NOMO-1 treated with dmso at 0.1 percent for 144 hours (cell line): ENCODE results near the gene RPGR.
A peak's percentile ranks its signal among the peaks of the same experiment; 100 is the strongest.

ENCODE experiments used
- DNase-seq: peaks from one replicate; lab custom pipeline; 2025; ENCODE audit not compliant: unreplicated experiment; lab: John Stamatoyannopoulos, UW

Gene RPGR

DNA sequence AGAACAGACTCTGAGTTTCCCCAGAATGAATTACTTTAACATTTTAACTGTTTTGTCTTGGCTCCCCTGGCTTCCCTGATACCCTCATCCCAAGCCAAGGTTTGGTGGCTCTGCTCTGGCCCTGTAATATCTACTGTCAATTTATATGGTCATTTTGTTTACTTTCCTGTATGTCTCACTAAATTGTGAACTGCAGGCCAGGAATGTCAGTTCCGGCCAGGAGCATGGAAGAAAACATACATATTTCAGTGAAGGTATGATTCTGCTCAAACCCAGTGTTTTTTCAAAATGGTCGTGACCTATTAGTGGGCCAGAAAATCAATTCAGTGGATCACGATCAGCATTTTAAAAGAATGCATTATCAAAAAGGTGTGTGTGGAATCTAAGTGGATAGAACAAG lies 1.2 kb downstream of the RPGR start:
- no peak for DNase-seq

DNA sequence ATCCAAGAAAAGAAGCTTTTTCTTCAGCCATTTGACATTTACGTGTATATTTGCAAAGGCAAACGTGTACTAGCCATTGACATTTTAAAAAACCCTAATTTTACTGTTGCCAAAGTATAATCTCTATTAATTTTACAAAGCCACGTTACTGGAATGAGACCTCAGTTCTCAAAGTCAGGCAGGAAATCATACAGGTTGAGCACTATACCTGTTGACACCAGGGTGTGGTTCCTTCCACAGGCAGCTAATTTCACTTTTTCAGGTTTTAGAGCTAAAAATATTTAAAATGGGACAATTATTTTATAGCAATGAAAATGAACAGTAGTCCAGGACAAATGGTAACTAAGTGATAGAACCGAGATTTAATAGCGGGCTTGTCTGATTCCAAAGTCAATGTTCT lies 6.5 kb downstream of the RPGR start:
- DNase-seq, result no peak

DNA sequence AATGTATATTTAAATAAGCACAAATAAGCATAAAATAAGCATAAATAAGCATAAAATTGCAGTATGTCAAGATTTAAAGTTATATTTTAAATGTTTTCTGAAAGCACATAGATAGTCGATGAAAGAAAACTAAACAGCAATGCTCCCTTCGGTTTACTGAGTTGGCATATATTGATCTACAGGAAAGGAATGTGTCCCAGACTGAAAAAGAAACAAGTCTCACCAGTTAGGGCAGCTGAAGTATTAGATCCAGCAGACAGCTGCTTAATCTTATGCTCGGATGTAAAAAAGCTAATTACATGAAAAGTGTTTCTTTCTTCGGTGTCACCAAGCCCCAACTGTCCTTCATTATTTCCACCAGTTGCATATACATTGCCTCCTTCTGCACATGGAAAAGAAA lies 8.7 kb downstream of the RPGR start:
- no peak for DNase-seq

DNA sequence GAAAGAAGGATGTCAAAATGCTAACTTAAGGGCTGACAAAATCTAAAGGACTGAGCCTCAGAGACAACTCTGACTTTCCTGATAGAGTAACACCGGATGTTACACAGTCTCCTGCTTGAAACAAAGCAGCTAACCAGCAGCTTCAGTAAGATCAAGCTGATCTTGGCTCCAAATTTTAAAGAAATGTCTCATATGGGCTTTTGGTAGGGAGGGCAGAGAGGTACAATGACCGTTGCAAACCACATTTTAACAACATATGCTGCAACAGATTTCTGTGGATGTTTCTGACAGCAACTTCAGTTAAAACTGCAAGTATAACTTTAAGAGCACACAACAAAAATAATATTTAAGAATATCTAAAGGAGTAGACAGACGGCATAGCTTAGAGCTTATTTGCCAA lies 9.1 kb downstream of the RPGR start:
- peak; percentile 22 for DNase-seq

DNA sequence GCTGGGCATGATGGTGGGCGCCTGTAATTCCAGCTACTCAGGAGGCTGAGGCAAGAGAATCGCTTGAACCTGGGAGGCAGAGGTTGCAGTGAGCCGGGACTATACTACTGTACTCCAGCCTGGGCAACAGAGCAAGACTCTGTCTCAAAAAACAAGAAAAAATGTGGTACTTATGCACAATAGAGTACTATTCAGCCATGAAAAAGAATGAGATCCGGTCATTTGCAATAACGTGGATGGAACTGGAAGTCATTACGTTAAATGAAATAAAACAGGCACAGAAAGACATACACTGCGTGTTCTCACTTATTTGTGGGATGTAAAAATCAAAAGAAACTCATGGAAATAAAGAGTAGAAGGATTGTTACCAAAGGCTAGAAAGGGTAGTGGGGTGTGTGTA lies 12.1 kb downstream of the RPGR start:
- no peak for DNase-seq

DNA sequence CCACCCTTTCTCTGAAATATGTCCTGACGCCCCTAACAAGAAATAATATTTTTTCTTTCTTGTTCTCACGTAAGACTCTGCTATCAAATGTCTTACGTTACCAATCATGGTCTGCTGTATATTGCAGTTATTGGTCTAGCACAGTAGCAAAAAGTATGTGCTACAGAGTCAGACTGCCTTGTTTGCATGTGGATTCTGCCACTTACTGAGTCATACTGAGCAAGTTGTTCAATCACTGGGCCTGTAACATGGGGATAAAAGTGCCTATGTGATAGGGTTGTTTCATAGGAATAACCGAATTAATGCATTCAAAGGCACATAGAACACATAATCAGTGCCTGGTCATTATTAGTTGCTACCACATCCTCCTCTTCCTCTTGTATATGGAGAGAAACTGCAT lies 14.1 kb downstream of the RPGR start:
- DNase-seq, result no peak

DNA sequence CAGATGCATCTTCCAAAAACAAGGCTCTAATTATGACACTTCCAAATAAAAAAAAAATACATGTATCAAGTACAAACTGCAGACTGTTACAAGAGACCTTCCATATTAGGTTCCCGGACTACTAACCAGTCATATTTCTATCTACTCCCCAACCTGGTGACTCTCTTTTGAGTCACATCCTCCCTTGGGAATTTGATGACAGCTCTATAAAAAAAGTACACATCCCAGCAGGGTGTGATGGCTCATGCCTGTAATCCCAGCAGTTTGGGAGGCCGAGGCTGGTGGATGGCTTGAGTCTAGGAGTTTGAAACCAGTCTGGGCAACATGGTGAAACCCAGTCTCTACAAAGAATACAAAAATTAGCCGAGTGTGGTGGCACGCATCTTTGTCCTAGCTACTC lies 14.9 kb downstream of the RPGR start:
- DNase-seq, result no peak

DNA sequence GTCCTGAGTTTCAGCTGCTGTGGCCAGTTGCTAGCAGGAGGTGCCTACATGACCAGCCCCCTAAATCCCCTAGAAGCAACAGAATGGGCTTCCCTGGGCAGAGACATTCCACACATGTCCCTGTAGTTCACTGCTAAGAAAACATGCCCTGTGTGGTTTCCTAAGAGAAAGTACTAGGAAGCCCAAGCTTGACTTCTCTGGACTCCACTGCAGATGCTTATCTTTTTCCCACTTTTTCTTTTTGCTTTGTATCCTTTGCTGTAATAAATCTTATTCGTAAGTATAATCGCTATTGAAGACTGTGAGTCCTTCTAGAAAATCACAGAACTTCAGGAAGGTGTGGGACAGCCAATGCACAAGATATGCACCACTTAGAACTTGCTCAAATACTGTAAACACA lies 15.6 kb downstream of the RPGR start:
- DNase-seq, result no peak

DNA sequence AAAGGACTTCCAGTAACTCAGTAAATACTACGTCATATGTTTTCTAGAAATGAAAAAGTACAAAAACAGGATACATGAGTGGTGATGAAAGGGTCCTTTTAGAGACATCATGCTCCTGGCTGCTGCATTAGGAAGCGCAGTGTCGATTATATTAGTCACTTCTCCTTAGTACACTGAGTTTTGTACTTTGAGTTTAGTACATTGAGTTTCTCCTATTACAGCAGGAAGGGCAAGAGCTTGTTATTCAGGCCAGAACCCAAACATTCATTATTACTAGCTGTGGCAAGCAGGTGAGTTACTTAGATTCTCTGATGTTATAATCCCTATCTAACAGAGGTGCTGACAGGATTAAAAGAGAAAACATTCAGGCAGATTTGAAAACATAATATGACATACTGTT lies 21.3 kb downstream of the RPGR start:
- no peak for DNase-seq

DNA sequence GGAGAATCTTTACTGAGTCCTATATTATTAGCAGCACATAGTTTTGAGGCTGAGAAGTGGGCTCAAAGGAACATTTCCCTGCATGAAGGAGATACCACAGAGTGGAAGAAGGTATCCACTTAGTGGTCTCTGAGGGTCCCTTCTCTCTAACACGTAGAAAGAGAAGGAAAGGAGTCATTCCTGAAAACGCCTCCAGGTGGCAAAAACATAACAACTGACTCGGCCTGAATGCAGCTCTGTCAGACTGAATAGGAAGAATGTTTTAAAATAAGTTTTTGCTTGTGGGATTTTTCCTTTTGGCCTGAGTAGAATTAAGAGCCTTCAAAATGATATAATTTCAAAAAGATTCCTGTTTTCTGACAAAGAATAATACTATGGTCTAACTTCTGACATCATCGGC lies 23.3 kb downstream of the RPGR start:
- no peak for DNase-seq

DNA sequence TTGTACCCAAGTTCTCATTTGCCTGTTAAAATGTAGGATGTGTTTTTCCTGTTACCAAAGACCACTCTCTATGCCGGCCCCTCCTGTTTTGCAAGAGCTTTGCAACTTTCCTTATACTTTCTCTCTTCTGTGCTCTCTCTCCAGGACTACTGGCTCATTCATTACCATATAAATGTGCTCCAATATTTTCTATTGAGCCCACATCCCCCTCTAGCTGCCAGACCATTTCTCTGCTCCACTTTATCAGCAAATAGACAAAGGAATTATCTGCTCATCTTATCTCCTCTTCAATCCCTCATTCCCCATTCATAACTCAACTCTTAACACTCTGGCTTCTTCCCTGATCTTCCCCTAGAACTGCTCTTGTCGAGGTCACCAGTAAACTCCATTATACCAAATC lies 33.6 kb downstream of the RPGR start:
- DNase-seq, result no peak

DNA sequence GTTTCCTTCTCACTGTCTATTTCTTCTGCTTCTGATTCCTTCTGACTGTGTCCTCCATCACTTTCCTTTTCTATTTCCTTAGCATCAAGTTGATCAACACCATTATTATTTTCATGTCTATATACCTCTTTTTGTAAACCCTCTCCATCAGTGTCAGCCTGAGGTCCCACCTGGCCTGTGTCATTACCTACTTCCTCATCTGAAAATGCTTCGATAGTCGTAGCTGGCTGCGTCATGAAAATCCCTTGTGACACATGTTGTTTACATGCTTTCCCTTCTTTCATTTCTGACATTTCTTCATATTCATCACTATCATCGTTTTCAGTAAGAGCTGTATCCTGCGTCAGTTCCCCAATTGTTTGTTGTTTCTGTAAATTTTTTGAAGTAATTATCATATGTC lies 39.6 kb downstream of the RPGR start:
- no peak for DNase-seq

DNA sequence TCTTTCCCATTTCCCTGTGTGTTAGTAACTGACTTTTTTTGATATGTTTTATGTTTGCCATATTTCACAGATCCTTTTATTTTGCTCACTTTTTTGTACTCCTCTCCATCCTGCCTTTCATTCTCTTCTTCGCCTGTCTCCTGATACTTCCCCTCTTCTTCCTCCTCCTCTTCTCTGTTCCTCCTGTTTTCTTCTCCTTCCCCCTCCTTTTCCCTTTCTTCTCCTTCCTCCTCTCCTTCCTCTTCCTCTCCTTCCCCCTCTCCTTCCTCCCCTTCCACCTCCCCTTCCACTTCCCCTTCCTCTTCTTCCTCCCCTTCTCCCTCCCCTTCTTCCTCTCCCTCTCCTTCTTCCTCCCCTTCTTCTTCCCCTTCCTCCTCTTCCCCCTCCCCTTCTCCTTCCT lies 41.7 kb downstream of the RPGR start:
- DNase-seq, result no peak

DNA sequence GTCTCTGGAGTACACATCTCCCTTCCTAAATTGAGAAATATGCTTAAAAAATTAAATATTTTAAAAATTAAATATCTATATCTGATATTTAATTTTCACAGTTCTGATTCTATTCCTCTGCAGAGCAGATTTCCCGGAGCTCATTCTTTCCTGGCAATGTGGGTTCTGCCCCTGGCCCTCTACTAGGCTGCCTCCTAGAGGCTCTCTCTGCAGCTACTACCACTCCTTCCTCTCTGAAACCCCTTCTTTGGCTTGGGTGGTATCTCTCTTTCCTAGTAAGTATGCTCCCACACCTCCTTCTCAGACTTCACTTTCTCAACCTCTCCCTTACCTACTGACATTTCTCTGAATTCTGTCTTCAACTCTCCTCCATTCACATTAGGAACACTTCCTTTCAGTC lies 45.3 kb downstream of the RPGR start:
- DNase-seq, result no peak

DNA sequence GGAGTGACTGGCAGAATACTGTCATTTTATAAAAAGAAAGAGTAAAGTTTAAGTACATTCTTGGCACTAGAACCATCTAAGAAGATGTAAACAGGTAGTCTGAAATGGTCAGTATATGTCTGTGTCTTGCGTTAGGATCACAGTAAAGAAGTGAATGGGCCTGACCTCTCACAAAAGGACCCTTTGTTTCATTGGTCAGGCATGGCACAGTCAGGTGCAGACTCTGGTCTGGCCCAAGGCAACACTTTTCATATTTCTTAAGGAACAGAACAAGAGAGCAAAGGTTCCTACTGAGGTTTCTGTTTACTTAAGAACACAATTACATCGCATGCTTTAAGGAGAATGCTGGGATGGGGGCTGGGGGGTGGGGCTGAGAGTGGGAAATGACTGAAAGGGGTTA lies 48.1 kb downstream of the RPGR start:
- no peak for DNase-seq

DNA sequence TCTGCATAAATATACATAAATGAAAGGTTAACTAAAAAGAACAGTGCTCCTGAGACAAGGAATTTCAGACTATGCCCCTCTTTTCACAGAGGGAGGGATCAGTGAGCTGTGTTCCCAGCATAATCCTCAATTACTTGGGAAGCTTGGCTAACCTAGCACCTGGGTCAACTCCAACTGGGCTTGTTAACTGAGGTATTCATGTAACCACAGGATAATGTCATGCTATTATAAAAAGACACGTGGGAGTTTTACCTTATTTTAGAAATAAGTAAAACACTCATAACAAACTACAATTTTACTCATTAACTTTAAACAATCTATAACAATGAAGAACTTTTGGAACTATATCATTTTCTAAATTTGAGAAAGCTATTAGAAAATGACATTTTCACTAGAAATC lies 48.6 kb downstream of the RPGR start:
- DNase-seq, result no peak

DNA sequence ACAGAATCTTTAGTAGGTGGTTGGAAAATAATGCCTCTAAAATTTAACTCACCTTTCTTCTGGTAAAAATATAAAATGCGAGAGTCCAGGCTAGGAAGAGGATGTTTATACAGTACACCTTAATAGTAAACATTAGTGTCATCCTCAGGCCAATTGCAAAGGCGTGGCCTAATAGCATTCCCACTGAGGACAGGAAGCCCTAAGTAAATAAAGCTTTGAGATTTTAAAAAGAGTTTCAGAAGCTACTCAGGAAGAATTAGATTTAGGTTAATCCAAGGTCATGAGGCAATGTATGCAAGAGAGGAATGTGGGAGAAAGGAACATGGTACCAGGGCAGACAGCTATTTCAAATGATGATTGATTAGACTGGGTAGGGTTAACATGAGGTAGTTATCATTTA lies 49.5 kb downstream of the RPGR start:
- no peak for DNase-seq

DNA sequence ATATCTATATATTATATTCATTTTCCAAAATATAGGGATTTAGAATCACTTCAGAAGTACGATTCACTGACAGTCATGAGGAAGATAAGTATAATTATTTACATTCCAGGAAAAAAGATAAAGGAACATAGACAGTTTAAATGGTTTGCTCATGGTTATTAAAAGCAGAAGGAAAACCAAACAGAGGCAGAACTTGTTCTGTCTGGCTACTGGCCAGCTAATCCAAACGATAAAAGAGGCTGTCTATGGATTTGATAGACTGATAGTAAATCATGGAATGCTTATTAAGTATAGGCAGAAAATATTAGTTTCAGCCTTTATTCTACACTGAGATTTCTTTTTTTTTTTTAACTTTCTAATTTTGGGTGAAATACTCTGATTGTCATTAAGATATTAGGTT lies 50.2 kb downstream of the RPGR start:
- DNase-seq, result no peak

DNA sequence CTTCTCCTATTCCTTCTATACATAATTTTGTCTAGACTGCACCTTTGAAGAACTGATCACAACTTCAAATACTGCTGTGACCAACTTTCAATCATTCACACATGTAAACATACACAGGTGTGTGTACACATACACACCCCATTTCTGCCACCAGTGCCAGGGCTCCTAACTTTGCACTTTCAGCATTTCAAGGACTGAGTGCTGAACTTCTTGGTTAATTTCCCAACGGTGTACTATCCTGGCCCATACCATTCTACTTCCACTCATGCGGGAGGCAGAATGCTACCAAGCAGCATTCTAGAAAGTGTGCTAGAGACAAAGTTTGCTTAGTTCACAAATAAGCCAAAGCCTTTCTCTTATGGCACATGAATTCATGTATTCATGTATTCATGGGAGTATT lies 51.2 kb downstream of the RPGR start:
- no peak for DNase-seq

DNA sequence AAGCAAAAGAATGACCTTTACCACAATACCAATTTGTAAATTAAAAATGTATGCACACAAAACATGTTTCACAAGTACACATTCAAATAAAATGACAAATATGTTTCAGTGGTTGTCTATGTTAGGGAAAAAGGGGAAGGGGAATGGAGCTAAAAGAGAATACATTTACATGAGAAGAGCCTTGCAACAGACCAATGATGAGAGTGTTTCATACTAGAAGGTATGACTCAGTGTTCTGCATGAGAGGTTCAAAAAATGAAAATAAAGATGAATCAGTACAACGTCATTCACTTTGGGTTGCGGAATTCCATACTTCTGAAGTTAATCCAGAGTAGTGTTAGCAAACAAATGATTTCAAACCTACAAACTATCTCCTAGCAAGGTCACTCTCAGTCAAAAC lies 51.7 kb downstream of the RPGR start:
- peak; percentile 28 for DNase-seq

DNA sequence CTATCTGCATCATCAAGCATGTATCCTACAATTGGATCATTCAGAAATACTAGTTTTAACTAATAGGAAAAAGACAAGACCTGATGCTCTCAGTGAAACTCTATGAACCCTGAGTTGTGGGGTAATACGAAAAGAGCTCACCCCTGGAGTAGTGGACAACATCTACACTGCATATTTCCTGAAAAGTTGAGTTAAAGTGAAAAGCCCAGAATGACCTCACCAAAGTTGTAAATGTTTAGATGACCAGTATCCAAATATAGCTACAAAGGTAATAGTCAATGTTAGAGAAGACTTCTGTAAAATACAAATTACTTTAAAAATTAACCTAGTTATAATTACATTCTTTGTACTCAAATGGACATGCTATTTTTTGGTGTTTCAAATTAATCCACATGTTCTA lies 53.9 kb downstream of the RPGR start:
- no peak for DNase-seq

DNA sequence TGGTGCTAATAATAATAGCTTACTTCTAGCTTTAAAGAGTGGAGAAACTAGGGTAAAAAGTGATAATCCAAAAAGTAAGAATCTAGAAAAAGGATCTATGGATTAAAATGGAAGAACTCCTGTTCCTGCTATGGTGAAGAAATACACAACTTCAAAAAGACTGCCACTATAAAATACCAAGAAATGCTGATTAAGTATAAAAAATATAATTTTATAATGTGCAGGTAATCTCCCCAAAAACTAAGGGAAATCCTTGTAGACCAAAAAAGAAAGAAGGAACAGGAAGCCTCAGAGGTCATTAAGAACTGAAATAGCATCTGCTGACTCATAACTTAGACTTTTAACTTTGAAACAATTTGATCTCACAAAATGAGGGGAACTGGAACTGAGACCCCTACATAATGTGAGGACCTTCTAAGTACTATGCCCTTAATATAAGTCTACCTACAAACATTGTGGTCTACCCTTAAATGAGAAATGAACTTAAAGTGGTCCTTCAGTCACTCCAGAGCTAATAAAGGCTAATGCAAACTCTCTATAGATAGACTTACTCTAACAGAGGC lies 56.1 kb downstream of the RPGR start:
- no peak for DNase-seq

DNA sequence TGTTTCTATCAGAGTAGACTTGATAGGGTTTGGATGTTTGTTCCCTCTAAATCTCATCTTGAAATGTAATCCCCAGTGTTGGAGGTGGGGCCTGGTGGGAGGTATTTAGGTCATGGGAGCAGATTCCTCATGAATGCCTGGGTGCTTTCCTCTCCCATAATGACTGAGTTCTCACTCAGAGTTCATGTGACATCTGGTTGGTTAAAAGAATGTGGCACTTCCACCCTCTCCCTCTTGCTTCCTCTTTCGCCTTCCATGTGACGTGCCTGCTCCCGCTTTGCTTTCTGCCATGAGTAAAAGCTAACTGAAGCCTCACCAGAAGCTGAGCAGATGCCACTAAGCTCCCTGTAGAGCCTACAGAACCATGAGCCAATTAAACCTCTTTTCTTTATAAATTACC lies 59.3 kb downstream of the RPGR start:
- DNase-seq, result no peak
